ENCODE measurements around the gene UCKL1. TPM values are rescaled to one million over a fixed set of nuclear protein-coding genes. Genes with fewer than 3 reads are reported as not detected.

UCKL1 gene
- total RNA-seq, 1 donor from 2014 or later: 49.7 TPM

- H3K27me3 Mint-ChIP-seq: no peaks in the 10 kb centered on the region
- peaks cover 18% of the 10 kb centered on the region for H3K4me1 Mint-ChIP-seq
- H3K9me3 Mint-ChIP-seq: no peaks in the 10 kb centered on the region
- no peak for DNase-seq
- no peak for ATAC-seq (ENCODE audit: low read depth)
- CTCF ChIA-PET: no interaction called here
- POLR2A ChIA-PET: interaction anchor here (0.6 kb wide), 1 partner anchor 336 kb away, joined by 4 read pairs; no protein-coding TSS in a partner anchor
- TF ChIP-seq CTCF (IDR thresholded peaks at IDR 0.05): no peak
- H3K36me3 Mint-ChIP-seq (ENCODE audit: low read depth): peaks cover 14% of the 10 kb centered on the region
- H3K27ac Mint-ChIP-seq: no peak overlapping the region
- intact Hi-C loops (cut with micrococcal nuclease): loop anchor here (5.0 kb wide), 2 partner anchors 317 to 407 kb away; partner anchors contain the start of gene FNDC11
- H3K4me3 Mint-ChIP-seq: no peak overlapping the region
Observed at GRCh38 chr20:63959699-63960075, 3.5 kb upstream of the UCKL1 start.

GRCh38 chr20:63958964-63959698 is 2.9 kb upstream of the UCKL1 start:
- POLR2A ChIA-PET: interaction anchor here (0.6 kb wide), 1 partner anchor 336 kb away, joined by 4 read pairs; no protein-coding TSS in a partner anchor
- CTCF ChIA-PET: no interaction called here
- H3K27ac Mint-ChIP-seq: no peak overlapping the region

GRCh38 chr20:63958471-63958870 is 2.3 kb upstream of the UCKL1 start:
- TF ChIP-seq CTCF (IDR thresholded peaks at IDR 0.05): no peak
- ATAC-seq (ENCODE audit: low read depth) (no peak), DNase-seq (no peak)
- H3K9me3 Mint-ChIP-seq: no peaks in the 10 kb centered on the region
- ChIA-PET CTCF (no interaction called here), POLR2A (no interaction called here)
- H3K4me3 Mint-ChIP-seq: no peak overlapping the region
- no peaks in the 10 kb centered on the region for H3K27me3 Mint-ChIP-seq
- no peak overlapping the region for H3K27ac Mint-ChIP-seq
- H3K4me1 Mint-ChIP-seq: peaks cover 31% of the 10 kb centered on the region
- H3K36me3 Mint-ChIP-seq (ENCODE audit: low read depth): peaks cover 14% of the 10 kb centered on the region
- intact Hi-C loops (cut with micrococcal nuclease): loop anchor here (5.0 kb wide), 2 partner anchors 316 to 406 kb away; partner anchors contain the start of gene FNDC11

More at GRCh38 chr20:63958964-63959698, 2.9 kb upstream of the UCKL1 start:
- H3K27me3 Mint-ChIP-seq: no peaks in the 10 kb centered on the region
- intact Hi-C loops (cut with micrococcal nuclease): loop anchor here (5.0 kb wide), 2 partner anchors 317 to 407 kb away; partner anchors contain the start of gene FNDC11
- H3K9me3 Mint-ChIP-seq: no peaks in the 10 kb centered on the region
- H3K4me1 Mint-ChIP-seq: peaks cover 24% of the 10 kb centered on the region
- no peak for DNase-seq
- no peak for ATAC-seq (ENCODE audit: low read depth)
- peaks cover 14% of the 10 kb centered on the region for H3K36me3 Mint-ChIP-seq (ENCODE audit: low read depth)
- no peak for TF ChIP-seq CTCF (IDR thresholded peaks at IDR 0.05)
- no peak overlapping the region for H3K4me3 Mint-ChIP-seq

GRCh38 chr20:63957690-63958441 is 1.6 kb upstream of the UCKL1 start:
- Mint-ChIP-seq H3K4me1 (peaks cover 34% of the 10 kb centered on the region), H3K27me3 (no peaks in the 10 kb centered on the region), H3K36me3 (ENCODE audit: low read depth) (peaks cover 13% of the 10 kb centered on the region), H3K9me3 (no peaks in the 10 kb centered on the region), H3K27ac (peak overlapping the region; percentile 79), H3K4me3 (no peak overlapping the region)
- no peak for DNase-seq
- intact Hi-C loops (cut with micrococcal nuclease): loop anchor here (5.0 kb wide), 2 partner anchors 316 to 406 kb away; partner anchors contain the start of gene FNDC11
- TF ChIP-seq CTCF (IDR thresholded peaks at IDR 0.05): no peak
- POLR2A ChIA-PET: interaction anchor here (0.6 to 2.2 kb wide), 5 partner anchors 11 to 429 kb away, joined by 4 to 13 read pairs (median 9); partner anchors contain the start of genes ARFRP1, TPD52L2 and ZGPAT
- ATAC-seq (ENCODE audit: low read depth): no peak
- CTCF ChIA-PET: no interaction called here
